Measurements from ENCODE around the gene IL1B.

IL1B gene

GRCh38 chr2:112787294-112787693 is 49.3 kb downstream of the IL1B start:
- TF ChIP-seq, protein P1, sequence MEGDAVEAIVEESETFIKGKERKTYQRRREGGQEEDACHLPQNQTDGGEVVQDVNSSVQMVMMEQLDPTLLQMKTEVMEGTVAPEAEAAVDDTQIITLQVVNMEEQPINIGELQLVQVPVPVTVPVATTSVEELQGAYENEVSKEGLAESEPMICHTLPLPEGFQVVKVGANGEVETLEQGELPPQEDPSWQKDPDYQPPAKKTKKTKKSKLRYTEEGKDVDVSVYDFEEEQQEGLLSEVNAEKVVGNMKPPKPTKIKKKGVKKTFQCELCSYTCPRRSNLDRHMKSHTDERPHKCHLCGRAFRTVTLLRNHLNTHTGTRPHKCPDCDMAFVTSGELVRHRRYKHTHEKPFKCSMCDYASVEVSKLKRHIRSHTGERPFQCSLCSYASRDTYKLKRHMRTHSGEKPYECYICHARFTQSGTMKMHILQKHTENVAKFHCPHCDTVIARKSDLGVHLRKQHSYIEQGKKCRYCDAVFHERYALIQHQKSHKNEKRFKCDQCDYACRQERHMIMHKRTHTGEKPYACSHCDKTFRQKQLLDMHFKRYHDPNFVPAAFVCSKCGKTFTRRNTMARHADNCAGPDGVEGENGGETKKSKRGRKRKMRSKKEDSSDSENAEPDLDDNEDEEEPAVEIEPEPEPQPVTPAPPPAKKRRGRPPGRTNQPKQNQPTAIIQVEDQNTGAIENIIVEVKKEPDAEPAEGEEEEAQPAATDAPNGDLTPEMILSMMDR (IDR thresholded peaks at IDR 0.05; ENCODE audit: low read length) = no peak
- TF ChIP-seq EZH2 (IDR thresholded peaks at IDR 0.05; ENCODE audit: borderline replicate concordance, low read length) = no peak
- Histone ChIP-seq H4K20me1 (ENCODE audit: insufficient read depth, low read length) (no peaks in the 10 kb centered on the region), H3K79me2 (ENCODE audit: insufficient read depth, low read length) (no peaks in the 10 kb centered on the region), H3F3A (ENCODE audit: insufficient read depth, low read length) (no peaks in the 10 kb centered on the region), H3K9ac (ENCODE audit: low read length) (no peak overlapping the region), H3K36me3 (ENCODE audit: insufficient read depth, low read length) (no peaks in the 10 kb centered on the region), H3K4me3 (ENCODE audit: low read depth, low read length, poor library complexity, severe bottlenecking) (no peak overlapping the region), H3K27me3 (ENCODE audit: insufficient read depth, low read length) (no peaks in the 10 kb centered on the region), H3K27ac (ENCODE audit: low read depth, low read length, poor library complexity, severe bottlenecking) (no peak overlapping the region), H3K9me3 (ENCODE audit: low read length) (no peaks in the 10 kb centered on the region), H3K4me1 (ENCODE audit: insufficient read depth, low read length, severe bottlenecking) (no peaks in the 10 kb centered on the region), H3K9me2 (ENCODE audit: low read depth, low read length) (no peaks in the 10 kb centered on the region), H2AFZ (ENCODE audit: low read length) (no peak overlapping the region), H3K4me2 (ENCODE audit: low read length) (no peak overlapping the region)

DNA sequence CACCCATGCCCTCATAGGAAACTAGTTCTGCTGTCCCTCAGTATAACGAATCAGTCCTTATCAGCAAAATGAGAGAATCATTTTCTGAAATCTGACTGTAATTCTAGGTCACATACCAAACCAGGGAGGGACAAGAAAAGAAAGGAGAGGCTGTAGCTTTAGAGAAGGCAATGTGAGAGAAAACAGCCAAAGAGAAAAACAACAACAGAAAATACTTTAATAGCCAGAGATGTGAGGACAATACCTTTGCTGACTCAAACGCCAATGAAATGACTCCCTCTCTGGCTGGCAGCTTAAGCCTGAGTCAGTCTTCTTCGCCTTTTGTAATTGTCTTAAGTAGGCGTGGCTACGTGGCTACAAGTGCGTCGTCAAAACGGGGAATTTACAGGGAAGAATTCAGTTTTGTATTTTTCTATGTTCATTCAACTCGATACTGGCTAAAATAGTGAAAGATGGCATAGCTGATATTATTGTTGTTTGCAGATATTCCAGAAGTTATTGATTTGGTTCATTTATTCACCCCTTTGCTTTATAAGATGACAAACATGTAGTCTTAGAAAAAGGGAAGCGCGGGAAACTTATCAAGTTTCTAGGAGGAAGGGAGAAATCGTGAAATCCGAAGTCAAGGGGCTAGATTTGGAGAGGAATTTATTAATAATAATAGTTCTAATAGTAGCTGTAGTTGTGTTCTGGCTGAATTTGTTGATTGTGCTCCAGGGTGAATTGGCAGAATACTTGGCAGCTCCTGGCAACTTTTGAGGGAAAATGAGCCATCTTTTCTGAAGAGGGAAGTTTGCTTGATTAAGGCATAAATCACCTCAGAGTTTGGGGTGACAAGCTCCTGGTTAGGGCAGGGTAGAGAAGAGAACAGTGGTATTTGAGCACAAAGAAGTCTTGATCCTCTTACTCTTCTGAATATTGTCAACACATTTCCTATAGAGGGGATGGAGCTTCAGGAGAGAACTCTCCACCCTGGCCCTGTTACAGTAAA is 52.1 kb downstream of the IL1B start, which contains the start of gene IL1A:
IL1A (minus strand) TSS at position 295 of the 991 bp plus-strand sequence. CDS start 723 bp downstream, outside the sequence.
- H3K27me3 ChIP-seq (ENCODE audit: insufficient read depth, low read length) = no peaks in the 10 kb centered on the region
- H3K4me1 ChIP-seq (ENCODE audit: insufficient read depth, low read length, severe bottlenecking) = no peaks in the 10 kb centered on the region
- no peak within 1 kb of the TSS for H2AFZ ChIP-seq (ENCODE audit: low read length)
- H3K9me3 ChIP-seq (ENCODE audit: low read length) = no peaks in the 10 kb centered on the region
- H3K9me2 ChIP-seq (ENCODE audit: low read depth, low read length) = no peaks in the 10 kb centered on the region
- H3K4me2 ChIP-seq (ENCODE audit: low read length) = no peak within 1 kb of the TSS
- H3K27ac ChIP-seq (ENCODE audit: low read depth, low read length, poor library complexity, severe bottlenecking) = no peak within 1 kb of the TSS
- no peaks in the 10 kb centered on the region for H3K79me2 ChIP-seq (ENCODE audit: insufficient read depth, low read length)
- no peak for TF ChIP-seq EZH2 (IDR thresholded peaks at IDR 0.05; ENCODE audit: borderline replicate concordance, low read length)
- no peak within 1 kb of the TSS for H3K9ac ChIP-seq (ENCODE audit: low read length)
- no peaks in the 10 kb centered on the region for H3K36me3 ChIP-seq (ENCODE audit: insufficient read depth, low read length)
- H3K4me3 ChIP-seq (ENCODE audit: low read depth, low read length, poor library complexity, severe bottlenecking) = no peak within 1 kb of the TSS
- no peaks in the 10 kb centered on the region for H3F3A ChIP-seq (ENCODE audit: insufficient read depth, low read length)
- no peaks in the 10 kb centered on the region for H4K20me1 ChIP-seq (ENCODE audit: insufficient read depth, low read length)

DNA sequence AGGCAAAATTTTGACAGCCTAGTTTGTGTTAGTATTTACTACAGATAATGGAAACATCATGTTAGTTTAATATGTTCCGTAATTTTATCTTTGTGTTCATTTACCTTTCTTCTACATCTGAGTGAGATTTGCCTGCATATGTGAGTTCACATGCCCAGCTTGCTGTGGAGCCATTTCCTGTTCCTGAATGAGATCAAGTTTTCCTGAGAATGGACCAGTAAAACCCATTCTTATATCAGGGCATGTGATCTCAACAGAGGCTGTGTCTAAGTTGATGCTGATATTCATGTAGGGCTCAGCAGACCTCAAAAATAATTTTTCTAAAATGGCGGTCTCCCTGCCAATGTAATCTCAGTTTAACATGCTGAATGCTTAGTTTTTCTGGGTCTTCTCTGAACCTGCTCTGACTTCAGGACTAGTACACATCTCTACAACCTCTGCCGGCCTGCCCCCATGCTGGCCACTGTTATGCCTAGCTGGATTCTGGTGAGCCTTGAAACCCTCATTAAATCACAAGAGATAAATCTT is 53.3 kb downstream of the IL1B start:
- Histone ChIP-seq H3K27ac (ENCODE audit: low read depth, low read length, poor library complexity, severe bottlenecking) (no peak overlapping the region), H3K9me3 (ENCODE audit: low read length) (no peaks in the 10 kb centered on the region), H3K36me3 (ENCODE audit: insufficient read depth, low read length) (no peaks in the 10 kb centered on the region), H2AFZ (ENCODE audit: low read length) (no peak overlapping the region), H3K4me3 (ENCODE audit: low read depth, low read length, poor library complexity, severe bottlenecking) (no peak overlapping the region), H3K9me2 (ENCODE audit: low read depth, low read length) (no peaks in the 10 kb centered on the region), H3K27me3 (ENCODE audit: insufficient read depth, low read length) (no peaks in the 10 kb centered on the region), H3K79me2 (ENCODE audit: insufficient read depth, low read length) (no peaks in the 10 kb centered on the region), H3K4me2 (ENCODE audit: low read length) (no peak overlapping the region), H3F3A (ENCODE audit: insufficient read depth, low read length) (no peaks in the 10 kb centered on the region), H4K20me1 (ENCODE audit: insufficient read depth, low read length) (no peaks in the 10 kb centered on the region), H3K4me1 (ENCODE audit: insufficient read depth, low read length, severe bottlenecking) (no peaks in the 10 kb centered on the region), H3K9ac (ENCODE audit: low read length) (no peak overlapping the region)
- TF ChIP-seq, protein P1 (IDR thresholded peaks at IDR 0.05; ENCODE audit: low read length) = no peak
- no peak for TF ChIP-seq EZH2 (IDR thresholded peaks at IDR 0.05; ENCODE audit: borderline replicate concordance, low read length)

All from OCI-LY1 (cell line).